ENCODE data around the gene PLAC1.

PLAC1 gene

DNA sequence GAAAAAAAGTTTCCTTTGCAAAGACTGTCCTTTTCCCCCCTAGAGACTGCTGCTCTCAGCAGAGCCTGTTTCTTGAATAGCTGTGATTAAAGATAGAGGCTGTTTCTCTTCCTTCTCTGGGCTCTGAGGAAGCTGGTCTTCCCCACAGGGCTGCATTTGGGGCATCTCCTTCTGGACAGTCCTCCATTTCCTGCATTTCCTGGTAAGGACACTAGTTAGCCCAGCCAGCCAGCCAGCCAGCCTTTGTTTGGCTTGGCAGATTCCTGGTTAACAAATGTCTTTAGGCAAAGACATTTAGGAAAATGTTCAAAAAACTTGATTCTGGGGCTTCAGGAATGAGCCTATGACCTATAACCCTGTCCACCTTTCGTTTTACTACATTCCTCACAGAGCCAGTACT lies 34.0 kb upstream of the PLAC1 start:
- TF ChIP-seq, protein P1, sequence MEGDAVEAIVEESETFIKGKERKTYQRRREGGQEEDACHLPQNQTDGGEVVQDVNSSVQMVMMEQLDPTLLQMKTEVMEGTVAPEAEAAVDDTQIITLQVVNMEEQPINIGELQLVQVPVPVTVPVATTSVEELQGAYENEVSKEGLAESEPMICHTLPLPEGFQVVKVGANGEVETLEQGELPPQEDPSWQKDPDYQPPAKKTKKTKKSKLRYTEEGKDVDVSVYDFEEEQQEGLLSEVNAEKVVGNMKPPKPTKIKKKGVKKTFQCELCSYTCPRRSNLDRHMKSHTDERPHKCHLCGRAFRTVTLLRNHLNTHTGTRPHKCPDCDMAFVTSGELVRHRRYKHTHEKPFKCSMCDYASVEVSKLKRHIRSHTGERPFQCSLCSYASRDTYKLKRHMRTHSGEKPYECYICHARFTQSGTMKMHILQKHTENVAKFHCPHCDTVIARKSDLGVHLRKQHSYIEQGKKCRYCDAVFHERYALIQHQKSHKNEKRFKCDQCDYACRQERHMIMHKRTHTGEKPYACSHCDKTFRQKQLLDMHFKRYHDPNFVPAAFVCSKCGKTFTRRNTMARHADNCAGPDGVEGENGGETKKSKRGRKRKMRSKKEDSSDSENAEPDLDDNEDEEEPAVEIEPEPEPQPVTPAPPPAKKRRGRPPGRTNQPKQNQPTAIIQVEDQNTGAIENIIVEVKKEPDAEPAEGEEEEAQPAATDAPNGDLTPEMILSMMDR (conservative IDR thresholded peaks at IDR 0.05; ENCODE audit: low read depth, low read length): no peak
- DNase-seq (ENCODE audit: low read depth): no peak
- H3K4me3 ChIP-seq (ENCODE audit: low read length): no peak overlapping the region

DNA sequence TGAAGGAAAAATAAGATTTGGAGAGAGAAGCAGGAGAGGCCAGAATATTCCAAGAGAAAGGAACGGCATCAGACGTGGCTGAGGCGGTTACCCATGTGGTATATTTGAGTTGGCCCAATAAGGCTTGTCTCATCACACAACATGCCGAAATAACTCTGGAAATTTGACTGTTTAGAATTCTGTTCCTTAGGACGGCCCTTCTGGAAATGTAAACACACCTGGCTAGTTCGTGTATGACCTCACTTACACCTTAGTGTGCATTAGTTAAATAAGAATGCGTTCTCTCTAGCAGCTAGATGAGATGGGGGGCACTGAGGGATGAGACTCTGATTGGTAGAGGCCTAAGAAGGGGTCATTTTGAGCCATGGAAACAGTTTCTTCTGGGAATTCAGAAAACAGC lies 33.2 kb upstream of the PLAC1 start:
- DNase-seq (ENCODE audit: low read depth): no peak
- no peak overlapping the region for H3K4me3 ChIP-seq (ENCODE audit: low read length)
- TF ChIP-seq, protein P1 (conservative IDR thresholded peaks at IDR 0.05; ENCODE audit: low read depth, low read length): no peak

DNA sequence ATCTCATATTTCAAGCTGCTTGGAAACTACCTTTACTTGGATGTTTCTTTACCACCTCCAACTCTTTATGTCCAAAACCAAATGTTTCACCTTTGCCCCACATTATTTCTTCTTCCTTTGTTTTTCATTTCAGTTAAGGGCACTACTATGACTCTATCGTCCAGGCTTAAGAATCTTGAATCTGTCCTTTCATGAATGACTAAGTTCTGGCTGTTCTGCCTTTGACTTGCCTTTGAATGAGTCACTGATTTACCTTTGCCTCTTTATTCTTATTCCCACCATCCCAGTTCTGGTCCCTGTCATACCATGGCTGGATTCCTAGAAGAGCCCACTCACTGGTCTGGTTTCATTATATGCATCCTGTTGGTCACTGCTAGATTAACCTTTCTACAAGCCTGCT lies 30.6 kb upstream of the PLAC1 start:
- H3K4me3 ChIP-seq (ENCODE audit: low read length): no peak overlapping the region
- no peak for DNase-seq (ENCODE audit: low read depth)
- TF ChIP-seq, protein P1 (conservative IDR thresholded peaks at IDR 0.05; ENCODE audit: low read depth, low read length): no peak

DNA sequence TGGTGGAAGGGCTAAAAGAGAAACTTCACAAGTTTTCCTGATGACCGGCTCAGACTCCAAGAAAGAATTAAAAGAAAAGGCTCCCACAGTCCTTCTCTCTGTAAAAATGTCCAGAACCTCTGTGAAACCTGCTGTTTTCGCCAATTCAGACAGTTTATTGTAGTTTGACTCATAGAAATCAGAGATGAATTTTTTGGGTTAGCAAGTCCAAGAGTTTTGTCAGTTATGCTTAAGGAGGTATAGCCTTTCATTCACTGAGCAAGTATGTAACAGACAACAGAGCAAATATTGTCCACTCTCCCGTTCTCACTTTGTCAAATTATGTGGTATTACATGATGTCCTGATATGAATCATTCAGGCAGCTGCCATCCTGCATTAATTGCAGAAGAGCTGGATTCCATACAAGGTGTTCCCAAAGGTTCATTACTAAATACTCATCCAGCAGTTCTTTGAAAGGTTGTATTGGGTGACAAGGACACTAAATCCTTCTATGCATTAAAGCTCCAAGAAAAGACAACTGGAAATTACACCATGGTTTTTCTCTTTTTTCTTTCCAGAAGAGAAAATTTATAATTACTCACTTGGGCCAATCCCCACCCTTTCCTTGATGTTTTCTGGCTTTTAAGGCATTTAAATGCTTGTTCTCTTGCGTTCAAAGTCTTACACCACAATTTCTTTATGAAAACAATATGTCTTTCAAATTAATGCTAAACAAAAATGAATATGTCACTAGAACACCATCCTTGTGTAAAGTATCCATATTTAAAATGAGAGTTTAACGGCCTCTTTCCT lies 30.0 kb upstream of the PLAC1 start:
- no peak for DNase-seq (ENCODE audit: low read depth)
- H3K4me3 ChIP-seq (ENCODE audit: low read length): no peak overlapping the region
- TF ChIP-seq, protein P1 (conservative IDR thresholded peaks at IDR 0.05; ENCODE audit: low read depth, low read length): no peak

DNA sequence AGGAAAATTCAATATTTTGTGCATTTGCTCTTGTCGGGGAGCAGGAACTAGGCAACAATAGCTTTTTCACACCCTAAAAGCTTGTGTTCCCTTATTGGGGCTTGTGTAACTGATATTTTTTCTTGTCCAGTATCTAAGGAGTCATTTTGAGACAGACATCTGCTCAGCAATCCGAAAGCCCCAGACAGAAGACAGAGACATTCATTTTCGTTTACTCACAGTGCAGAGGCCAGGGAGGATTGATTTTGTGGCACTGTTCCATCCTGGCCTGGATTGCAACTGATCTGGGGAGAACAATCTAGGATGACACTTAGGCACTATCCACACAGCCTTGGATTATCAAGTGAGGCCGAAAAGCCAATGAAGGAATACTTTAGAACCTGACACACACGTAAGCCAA lies 27.4 kb upstream of the PLAC1 start:
- TF ChIP-seq, protein P1 (conservative IDR thresholded peaks at IDR 0.05; ENCODE audit: low read depth, low read length): no peak
- H3K4me3 ChIP-seq (ENCODE audit: low read length): no peak overlapping the region
- no peak for DNase-seq (ENCODE audit: low read depth)

DNA sequence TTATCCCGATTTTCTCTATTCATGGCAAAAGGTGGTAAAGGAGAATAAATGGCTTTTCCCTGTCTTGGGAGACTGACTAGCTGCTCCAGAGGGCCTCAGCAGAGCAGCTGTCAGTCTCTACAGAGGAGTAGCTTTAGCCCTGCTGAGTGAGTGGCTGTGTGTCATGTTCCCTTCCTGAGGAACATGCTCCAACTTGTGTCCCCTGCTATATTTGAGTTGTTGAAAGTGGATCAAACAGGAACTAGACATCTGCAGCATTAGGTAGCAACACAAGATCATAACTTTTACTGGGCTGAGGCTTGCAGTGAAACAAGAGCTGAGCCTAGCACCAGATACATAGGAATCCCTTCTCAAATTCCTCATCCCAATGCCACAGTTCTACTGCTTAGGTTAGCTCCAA lies 26.7 kb upstream of the PLAC1 start:
- H3K4me3 ChIP-seq (ENCODE audit: low read length): no peak overlapping the region
- no peak for DNase-seq (ENCODE audit: low read depth)
- TF ChIP-seq, protein P1 (conservative IDR thresholded peaks at IDR 0.05; ENCODE audit: low read depth, low read length): no peak

DNA sequence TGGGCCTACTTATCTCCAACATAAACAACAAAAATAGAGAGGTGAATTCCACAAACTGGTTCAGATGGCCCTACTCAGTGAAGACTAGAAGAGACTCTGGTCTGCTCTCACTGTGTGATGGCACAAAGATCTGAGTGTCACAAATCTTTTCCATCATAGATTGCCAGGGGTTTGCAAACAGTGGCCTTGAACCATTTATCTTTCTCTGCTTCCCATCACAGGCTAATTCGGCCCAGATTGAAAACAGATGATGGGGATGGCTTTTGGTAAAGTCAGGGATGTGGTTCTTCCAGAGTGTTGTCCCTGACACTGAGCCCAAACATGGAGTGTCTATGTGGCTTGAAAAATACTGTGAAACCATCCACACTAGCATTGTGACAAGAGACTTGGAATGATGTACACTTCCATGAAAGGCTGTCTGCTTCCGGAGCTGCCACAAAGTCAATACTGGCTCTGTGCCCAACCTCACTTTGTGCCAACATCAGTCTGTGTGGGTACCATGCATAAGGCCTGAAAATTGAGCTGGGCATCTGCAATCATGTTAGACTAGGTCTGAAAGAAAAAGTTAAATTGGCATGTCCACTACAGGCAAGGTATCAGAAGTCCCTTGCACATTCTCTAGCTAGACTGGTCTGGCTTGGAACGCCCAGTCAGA lies 25.2 kb upstream of the PLAC1 start:
- no peak overlapping the region for H3K4me3 ChIP-seq (ENCODE audit: low read length)
- TF ChIP-seq, protein P1 (conservative IDR thresholded peaks at IDR 0.05; ENCODE audit: low read depth, low read length): no peak
- DNase-seq (ENCODE audit: low read depth): no peak
